Heart left ventricle (tissue), 16 donors: ENCODE data around the gene TAF4B. TPM values are rescaled to one million over a fixed set of nuclear protein-coding genes. Genes with fewer than 3 reads are reported as not detected.

Experiments used
- ATAC-seq, 4 donors: fragments of 200-7000 bp; cut with Tn5 transposase; one replicate each; pipeline ENCODE4 v1.9.1; 2020 to 2022; ENCODE audit warnings: moderate library complexity in 4 of 4, mild to moderate bottlenecking in 3 of 4, moderate number of reproducible peaks in 1 of 4
- DNase-seq, 5 donors: peaks; one replicate each; pipeline ENCODE4 v3.0.0-alpha.2; 2020
- H3K27ac ChIP-seq, 12 donors: fragments of 200-600 bp; sonication (generic) in 4 of 12; one replicate each; pipeline versions ENCODE4 v1.5.0 to v1.8.0; 2016 to 2022; ENCODE audit warnings: mild to moderate bottlenecking in 2 of 12
- H3K27me3 ChIP-seq, 9 donors: fragments of 200-600 bp; sonication (generic) in 2 of 9; one replicate each; pipeline versions ENCODE4 v1.5.1 to v1.8.0; 2016 to 2022; ENCODE audit warnings: mild to moderate bottlenecking in 3 of 9
- H3K36me3 ChIP-seq, 9 donors: fragments of 200-600 bp; sonication (generic) in 2 of 9; one replicate each; pipeline versions ENCODE4 v1.5.0 to v1.8.0; 2018 to 2022; ENCODE audit warnings: mild to moderate bottlenecking in 2 of 9
- H3K4me1 ChIP-seq, 12 donors: fragments of 200-600 bp; sonication (generic) in 4 of 12; one replicate each; pipeline versions ENCODE4 v1.5.0 to v1.8.0; 2016 to 2022; ENCODE audit warnings: mild to moderate bottlenecking in 3 of 12
- H3K4me3 ChIP-seq, 12 donors: fragments of 200-600 bp; sonication (generic) in 4 of 12; one replicate each; pipeline versions ENCODE4 v1.5.0 to v1.8.0; 2017 to 2022; ENCODE audit warnings: mild to moderate bottlenecking in 9 of 12, moderate library complexity in 4 of 12
- H3K9me3 ChIP-seq, 12 donors: fragments of 200-600 bp; sonication (generic) in 4 of 12; one replicate each; pipeline versions ENCODE4 v1.5.0 to v1.8.0; 2016 to 2022; ENCODE audit warnings: mild to moderate bottlenecking in 1 of 12
- CTCF ChIP-seq, 12 donors: fragments of 200-600 bp; sonication (generic) in 4 of 12; IDR thresholded peaks; one replicate each; pipeline versions ENCODE4 v1.5.0 to v1.8.0; 2018 to 2022; ENCODE audit warnings: antibody characterized with exemption in 12 of 12, mild to moderate bottlenecking in 5 of 12
- POLR2A ChIP-seq, 2 donors: fragments of 450-650 bp; IDR thresholded peaks; one replicate each; pipeline ENCODE4 v1.6.1; 2017; ENCODE audit warnings: antibody characterized with exemption in 2 of 2, mild to moderate bottlenecking in 2 of 2, moderate library complexity in 2 of 2
- WGBS, 4 donors: extraction: QIAGEN DNeasy Blood & Tissue Kit in 2 of 4; methylation state at CpG; one replicate each; pipeline versions ENCODE4 v1.1.5 to v1.1.7; 2013 to 2018; 5-methylcytosine and 5-hydroxymethylcytosine counted together
- intact Hi-C, 10 donors: fragments of 100-400 bp; cut with DNase I; formaldehyde crosslinking; loops; one replicate each; pipeline versions ENCODE4 v1.11.1 to v1.14.2; 2022
- polyA plus RNA-seq, 2 donors: library from polyadenylated mRNA; stranded (reverse); fragments of 200-250 nt; gene quantifications; one replicate each; pipeline ENCODE4 v1.2.3, GENCODE V29; 2013
- total RNA-seq, 9 donors: library from RNA; depleted of rRNA in 2 of 9; stranded (reverse); fragments of >200 nt in 2 of 9; fragmentation: NEBNext Ultra II Directional in 3 of 9; extraction: Animal tissue kit (Norgen Biotek cat#: 25700) in 3 of 9; gene quantifications; one replicate each; pipeline versions ENCODE4 v1.1.0 to v1.2.4, GENCODE V29; 2016 to 2023
- donor health status: ischemic (EF 13 %, LVEDD 7.1; RV severe dilation, severe dysfunction).
- donor health status: healthy with polysubstance abuse.
- donor health status: DM: no; HTN: yes; CAD: no.
- donor health status: DM: no; HTN: no; CAD: no.
- donor health status: ischemic (EF 25% LVEDD 6.9; RV normal size, moderate dysfunction).
- donor health status: ischemic (EF 25% LVEDD 5.7; RV mildly dilated, moderate dysfunction).
- donor health status: healthy.
- donor health status: DM: yes; HTN: yes; CAD: no.
- donor health status: ischemic (EF 35%, LVEDD 5.7; RV mildly dilated, moderate dysfunction).
- donor health status: nonischemic (EF 11% LVEDD 7.7; RV severe dilation, severe dysfunction).
- donor health status: DM: yes; HTN: yes; CAD: no.
- donor health status: PGD.
- donor health status: ischemic (EF 29% LVEDD 5.4; RV normal size, mild dysfunction).
- donor health status: nonischemic (EF 23%, LVEDD 6.1; RV moderate dilation, normal function).

The TAF4B gene
- total and polyA plus RNA-seq, 11 donors = 0.38 to 3.6 (median 1.6) TPM

- peaks cover 0 to 20% (median 9%) of the 10 kb centered on the region in 12 donors for H3K4me1 ChIP-seq
- no peak overlapping the region for H3K4me3 ChIP-seq
- peak; percentile 62 to 83 (median 75) for TF ChIP-seq CTCF (IDR thresholded peaks at IDR 0.05)
- no peak for TF ChIP-seq POLR2A (IDR thresholded peaks at IDR 0.05)
- H3K9me3 ChIP-seq = no peaks in the 10 kb centered on the region
- 25 to 31% (median 27%) methylated on average over 2 of the region's 2 CpGs for WGBS, 4 donors
- H3K27ac ChIP-seq = no peak overlapping the region
- intact Hi-C loops = loop anchor here in 8 of 10 donors (2.0 to 10.0 kb wide), 7 partner anchors 76 to 581 kb away; partner anchors contain the start of gene KCTD1 (in 3 of the 8)
- DNase-seq (no peak), ATAC-seq (no peak)
- no peaks in the 10 kb centered on the region for H3K27me3 ChIP-seq
- no peaks in the 10 kb centered on the region for H3K36me3 ChIP-seq
Observed at GRCh38 chr18:26383454-26384270, 157.4 kb downstream of the TAF4B start.

GRCh38 chr18:26386002-26386401 lies 159.8 kb downstream of the TAF4B start:
- Histone ChIP-seq H3K36me3 (peaks cover 0 to 5% (median 0%) of the 10 kb centered on the region in 9 donors), H3K27me3 (no peaks in the 10 kb centered on the region), H3K4me1 (peaks cover 0 to 20% (median 9%) of the 10 kb centered on the region in 12 donors), H3K27ac (peak overlapping the region in 3 of 12 donors; percentile 1 to 37 (median 32)), H3K4me3 (no peak overlapping the region), H3K9me3 (no peaks in the 10 kb centered on the region)
- intact Hi-C loops = loop anchor here in 3 of 10 donors (10.0 kb wide), 2 partner anchors 159 to 579 kb away; partner anchors contain the start of gene KCTD1 (in 2 of the 3)
- peak in 1 of 5 donors; percentile 19 for DNase-seq
- TF ChIP-seq POLR2A (IDR thresholded peaks at IDR 0.05) (no peak), CTCF (IDR thresholded peaks at IDR 0.05) (peak in 1 of 12 donors; percentile 16)
- ATAC-seq = peak; percentile 69 to 89 (median 78)

GRCh38 chr18:26386441-26386840 lies 160.2 kb downstream of the TAF4B start:
- peak overlapping the region in 2 of 12 donors; percentile 32 to 37 for H3K27ac ChIP-seq
- intact Hi-C loops = loop anchor here in 3 of 10 donors (10.0 kb wide), 2 partner anchors 158 to 578 kb away; partner anchors contain the start of gene KCTD1 (in 2 of the 3)
- no peak for ATAC-seq

More at GRCh38 chr18:26386441-26386840, 160.2 kb downstream of the TAF4B start:
- TF ChIP-seq CTCF (IDR thresholded peaks at IDR 0.05) (no peak), POLR2A (IDR thresholded peaks at IDR 0.05) (no peak)
- DNase-seq = no peak
- 64 to 76% (median 69%) methylated on average over 2 of the region's 2 CpGs for WGBS, 4 donors
- H3K27me3 ChIP-seq = no peaks in the 10 kb centered on the region
- H3K4me3 ChIP-seq = no peak overlapping the region
- peaks cover 0 to 20% (median 9%) of the 10 kb centered on the region in 12 donors for H3K4me1 ChIP-seq
- no peaks in the 10 kb centered on the region for H3K9me3 ChIP-seq
- H3K36me3 ChIP-seq = peaks cover 0 to 5% (median 0%) of the 10 kb centered on the region in 9 donors
